H9 (cell line): ENCODE data around the gene PTGFR. TPM values are rescaled to one million over a fixed set of nuclear protein-coding genes. Genes with fewer than 3 reads are reported as not detected.

Experiments
- DNase-seq: peaks from one replicate; pipeline ENCODE4 v3.0.0-alpha.2; 2017
- H2AFZ ChIP-seq: one replicate; pipeline ENCODE4 v1.6.1; 2013; ENCODE audit warnings: mild to moderate bottlenecking, low read length, control low read depth, moderate library complexity
- H2AK5ac ChIP-seq: 2 replicates; pipeline ENCODE4 v1.6.1; 2013; ENCODE audit warnings: low read length, control low read depth, mixed read lengths; ENCODE audit not compliant: insufficient read length
- H2BK120ac ChIP-seq: one replicate; pipeline ENCODE4 v1.6.1; 2013; ENCODE audit warnings: low read depth, mild to moderate bottlenecking, low read length, control low read depth, inconsistent platforms; ENCODE audit not compliant: poor library complexity, severe bottlenecking
- H2BK12ac ChIP-seq: 2 replicates; pipeline ENCODE4 v1.6.1; 2013; ENCODE audit warnings: low read length, control low read depth, mixed read lengths, low read depth; ENCODE audit not compliant: insufficient read length
- H2BK15ac ChIP-seq: 2 replicates; pipeline ENCODE4 v1.6.1; 2013; ENCODE audit warnings: low read depth, low read length, control low read depth
- H2BK20ac ChIP-seq: one replicate; pipeline ENCODE4 v1.6.1; 2013; ENCODE audit warnings: low read depth, mild to moderate bottlenecking, low read length, control low read depth, inconsistent platforms; ENCODE audit not compliant: poor library complexity, severe bottlenecking
- H2BK5ac ChIP-seq: 2 replicates; pipeline ENCODE4 v1.6.1; 2013; ENCODE audit warnings: low read length, control low read depth, mixed read lengths; ENCODE audit not compliant: insufficient read length
- H3K14ac ChIP-seq: 2 replicates; pipeline ENCODE4 v1.6.1; 2013; ENCODE audit warnings: low read length, control low read depth; ENCODE audit not compliant: insufficient read depth
- H3K18ac ChIP-seq: 2 replicates; pipeline ENCODE4 v1.6.1; 2013; ENCODE audit warnings: low read depth, mild to moderate bottlenecking, mixed read lengths, low read length, control low read depth; ENCODE audit not compliant: insufficient read length
- H3K23ac ChIP-seq: 2 replicates; pipeline ENCODE4 v1.6.1; 2013; ENCODE audit warnings: low read length, control low read depth, mixed read lengths, low read depth; ENCODE audit not compliant: insufficient read length
- H3K23me2 ChIP-seq: 2 replicates; pipeline ENCODE4 v1.6.1; 2013; ENCODE audit warnings: low read depth, mild to moderate bottlenecking, mixed read lengths, low read length, control low read depth; ENCODE audit not compliant: insufficient read length, poor library complexity, severe bottlenecking
- H3K27ac ChIP-seq: 2 replicates; pipeline ENCODE4 v1.5.1; 2013; ENCODE audit warnings: low read length, control low read depth, mixed read lengths, low read depth; ENCODE audit not compliant: insufficient read length
- H3K27me3 ChIP-seq: 2 replicates; pipeline ENCODE4 v1.6.1; 2013; ENCODE audit warnings: low read length, control low read depth, inconsistent platforms; ENCODE audit not compliant: insufficient read depth
- H3K4ac ChIP-seq: 2 replicates; pipeline ENCODE4 v1.6.1; 2013; ENCODE audit warnings: low read depth, mild to moderate bottlenecking, control low read depth, inconsistent platforms, low read length, moderate library complexity
- H3K4me1 ChIP-seq: 2 replicates; pipeline ENCODE4 v1.6.1; 2013; ENCODE audit warnings: low read length, control low read depth, inconsistent platforms; ENCODE audit not compliant: insufficient read depth
- H3K4me2 ChIP-seq: 2 replicates; pipeline ENCODE4 v1.6.1; 2013; ENCODE audit warnings: low read length, control low read depth, mixed read lengths; ENCODE audit not compliant: insufficient read length, insufficient read depth
- H3K56ac ChIP-seq: 2 replicates; pipeline ENCODE4 v1.6.1; 2013; ENCODE audit warnings: low read depth, mild to moderate bottlenecking, mixed read lengths, low read length, control low read depth; ENCODE audit not compliant: insufficient read length
- H3K79me1 ChIP-seq: 2 replicates; pipeline ENCODE4 v1.6.1; 2013; ENCODE audit warnings: low read depth, mild to moderate bottlenecking, moderate library complexity, low read length, control low read depth, inconsistent platforms; ENCODE audit not compliant: insufficient read depth, poor library complexity, severe bottlenecking
- H3K79me2 ChIP-seq: 2 replicates; pipeline ENCODE4 v1.6.1; 2013; ENCODE audit warnings: low read length, control low read depth, inconsistent platforms; ENCODE audit not compliant: insufficient read depth
- H3K9ac ChIP-seq: 2 replicates; pipeline ENCODE4 v1.6.1; 2013; ENCODE audit warnings: low read length, control low read depth, mixed read lengths; ENCODE audit not compliant: insufficient read length; ENCODE audit errors: extremely low read depth
- H3K9me3 ChIP-seq: one replicate; pipeline ENCODE4 v1.6.1; 2013; ENCODE audit warnings: low read depth, low read length, inconsistent platforms; ENCODE audit not compliant: control insufficient read depth
- H3T11ph ChIP-seq: one replicate; pipeline ENCODE4 v1.6.1; 2013; ENCODE audit warnings: mild to moderate bottlenecking, low read length, control low read depth, inconsistent platforms
- H4K20me1 ChIP-seq: one replicate; pipeline ENCODE4 v1.6.1; 2013; ENCODE audit not compliant: control insufficient read depth, insufficient read length, insufficient read depth
- H4K5ac ChIP-seq: 2 replicates; pipeline ENCODE4 v1.6.1; 2013; ENCODE audit warnings: low read depth, mild to moderate bottlenecking, mixed read lengths, low read length, control low read depth; ENCODE audit not compliant: insufficient read length
- H4K8ac ChIP-seq: replicated peaks from 2 replicates; pipeline ENCODE4 v1.6.1; 2013; ENCODE audit warnings: low read length, control low read depth, mixed read lengths, low read depth; ENCODE audit not compliant: insufficient read length
- H4K91ac ChIP-seq: 2 replicates; pipeline ENCODE4 v1.6.1; 2013; ENCODE audit warnings: low read depth, mild to moderate bottlenecking, moderate library complexity, mixed read lengths, low read length, control low read depth; ENCODE audit not compliant: insufficient read length
- H3K27ac Mint-ChIP-seq, 3 experiments: 2 replicates in 2 of 3; 3 replicates in 1 of 3; pipeline ENCODE4 v1.8.0; 2020 to 2021; ENCODE audit warnings: mixed read lengths in 3 of 3, mild to moderate bottlenecking in 1 of 3, moderate library complexity in 1 of 3
- H3K27me3 Mint-ChIP-seq: 2 replicates; pipeline ENCODE4 v1.8.0; 2021; ENCODE audit warnings: low read depth, mild to moderate bottlenecking, moderate library complexity, mixed read lengths
- H3K36me3 Mint-ChIP-seq, 3 experiments: 2 replicates in 2 of 3; 3 replicates in 1 of 3; pipeline ENCODE4 v1.8.0; 2020 to 2021; ENCODE audit warnings: low read depth in 3 of 3, mixed read lengths in 3 of 3; ENCODE audit not compliant: insufficient read depth in 1 of 3
- H3K4me1 Mint-ChIP-seq, 2 experiments: 2 replicates each; pipeline ENCODE4 v1.8.0; 2020; ENCODE audit warnings: mixed read lengths in 2 of 2
- H3K4me3 Mint-ChIP-seq, 2 experiments: 2 replicates in 1 of 2; 3 replicates in 1 of 2; pipeline ENCODE4 v1.8.0; 2020 to 2021; ENCODE audit warnings: mild to moderate bottlenecking in 2 of 2, mixed read lengths in 2 of 2, moderate library complexity in 1 of 2
- H3K9me3 Mint-ChIP-seq, 2 experiments: 2 replicates in 1 of 2; 3 replicates in 1 of 2; pipeline ENCODE4 v1.8.0; 2020; ENCODE audit warnings: mild to moderate bottlenecking in 2 of 2, mixed read lengths in 2 of 2, moderate library complexity in 1 of 2
- CTCF ChIP-seq: fragments of 200-600 bp; sonication (generic); conservative IDR thresholded peaks from 3 replicates; pipeline ENCODE4 v1.8.0; 2021; ENCODE audit warnings: antibody characterized with exemption, mild to moderate bottlenecking
- WGBS: extraction: QIAGEN DNeasy Blood & Tissue Kit; methylation state at CpG from one replicate; pipeline ENCODE4 v1.1.7; 2013; ENCODE audit warnings: missing lambda C conversion rate, low lambda C conversion rate, mixed read lengths; ENCODE audit not compliant: insufficient read length; ENCODE audit errors: extremely low coverage; 5-methylcytosine and 5-hydroxymethylcytosine counted together
- total RNA-seq: library from RNA; stranded (reverse); gene quantifications from 2 replicates; pipeline ENCODE4 v1.2.1, GENCODE V29; 2021

The PTGFR gene
- total RNA-seq, 1 experiment from 2014 or later = not detected

- Histone ChIP-seq H3K56ac (no peak overlapping the region), H2BK12ac (no peak overlapping the region), H3K9ac (no peak overlapping the region), H3T11ph (no peak overlapping the region), H3K14ac (no peak overlapping the region), H3K79me2 (no peaks in the 10 kb centered on the region), H3K23ac (no peak overlapping the region), H2BK5ac (no peak overlapping the region), H3K79me1 (no peaks in the 10 kb centered on the region), H4K91ac (no peak overlapping the region), H2BK15ac (no peak overlapping the region), H2AK5ac (no peak overlapping the region), H4K5ac (no peak overlapping the region), H4K20me1 (no peaks in the 10 kb centered on the region), H3K4ac (no peak overlapping the region), H3K9me3 (no peaks in the 10 kb centered on the region), H4K8ac (no peak overlapping the region), H2BK120ac (no peak overlapping the region), H3K4me1 (no peaks in the 10 kb centered on the region), H3K4me2 (no peak overlapping the region), H2AFZ (no peak overlapping the region), H2BK20ac (no peak overlapping the region), H3K27me3 (no peaks in the 10 kb centered on the region), H3K18ac (no peak overlapping the region), H3K23me2 (no peaks in the 10 kb centered on the region), H3K27ac (no peak overlapping the region)
- DNase-seq = no peak
- H3K27me3 Mint-ChIP-seq = no peaks in the 10 kb centered on the region
- WGBS = no CpG with 5 or more reads among the region's 2 CpGs
- no peaks in the 10 kb centered on the region for H3K36me3 Mint-ChIP-seq
- no peaks in the 10 kb centered on the region for H3K4me1 Mint-ChIP-seq
- no peaks in the 10 kb centered on the region for H3K9me3 Mint-ChIP-seq
- no peak overlapping the region for H3K4me3 Mint-ChIP-seq
- H3K27ac Mint-ChIP-seq = no peak overlapping the region
- TF ChIP-seq CTCF = peak; percentile 47; the same call in 2 of the 3 replicates
Measured at GRCh38 chr1:78570539-78570938, 79.8 kb downstream of the PTGFR start.
